Spleen (tissue), 11 donors: ENCODE data around the gene FAM131C. TPM values are rescaled to one million over a fixed set of nuclear protein-coding genes. Genes with fewer than 3 reads are reported as not detected.
"Not testable (repeated sequence)": the region's sequence is repeated elsewhere in the genome, so short reads cannot be mapped to it uniquely, and the experiment has no call there.

Source experiments
- DNase-seq: peaks from one replicate; pipeline ENCODE4 v3.0.0-alpha.2; 2020
- H3K27ac ChIP-seq, 8 donors: fragments of 200-600 bp; sonication (generic) in 7 of 8; 1 replicate in 4 of 8; 2 replicates in 4 of 8; pipeline versions ENCODE4 v1.5.0 to v1.8.0; 2016 to 2021; ENCODE audit warnings: inconsistent platforms in 4 of 8, mild to moderate bottlenecking in 4 of 8, moderate library complexity in 1 of 8
- H3K27me3 ChIP-seq, 7 donors: fragments of 200-600 bp; sonication (generic) in 6 of 7; replicated peaks in 1 of 7; 1 replicate in 4 of 7; 2 replicates in 3 of 7; pipeline versions ENCODE4 v1.5.0 to v1.8.0; 2016 to 2021; ENCODE audit warnings: inconsistent platforms in 3 of 7, mild to moderate bottlenecking in 1 of 7
- H3K36me3 ChIP-seq, 6 donors: fragments of 200-600 bp; sonication (generic) in 5 of 6; 1 replicate in 4 of 6; 2 replicates in 2 of 6; pipeline versions ENCODE4 v1.5.0 to v1.8.0; 2016 to 2021; ENCODE audit warnings: inconsistent platforms in 2 of 6
- H3K4me1 ChIP-seq, 6 donors: fragments of 200-600 bp; sonication (generic) in 5 of 6; 1 replicate in 3 of 6; 2 replicates in 3 of 6; pipeline versions ENCODE4 v1.5.0 to v1.8.0; 2016 to 2021; ENCODE audit warnings: inconsistent platforms in 3 of 6
- H3K4me3 ChIP-seq, 8 donors: fragments of 200-600 bp; sonication (generic) in 7 of 8; 1 replicate in 4 of 8; 2 replicates in 4 of 8; pipeline versions ENCODE4 v1.5.0 to v1.8.0; 2016 to 2021; ENCODE audit warnings: inconsistent platforms in 4 of 8, mild to moderate bottlenecking in 4 of 8, moderate library complexity in 2 of 8
- H3K9me3 ChIP-seq, 8 donors: fragments of 200-600 bp; sonication (generic) in 7 of 8; 1 replicate in 4 of 8; 2 replicates in 4 of 8; pipeline versions ENCODE4 v1.5.0 to v1.8.0; 2016 to 2021; ENCODE audit warnings: inconsistent platforms in 4 of 8
- CTCF ChIP-seq, 11 experiments: fragments of 200-600 bp in 7 of 11; fragments of 450-650 bp in 4 of 11; sonication (generic) in 4 of 11; IDR thresholded peaks in 8 of 11; conservative IDR thresholded peaks in 3 of 11; 1 replicate in 7 of 11; 2 replicates in 4 of 11; pipeline versions ENCODE4 v1.4.0 to v1.8.0; 2016 to 2021; ENCODE audit warnings: antibody characterized with exemption in 11 of 11, inconsistent platforms in 4 of 11, mild to moderate bottlenecking in 1 of 11
- POLR2A ChIP-seq, 3 donors: fragments of 450-650 bp; IDR thresholded peaks; one replicate each; pipeline ENCODE4 v1.5.1; 2017; ENCODE audit warnings: antibody characterized with exemption in 3 of 3, mild to moderate bottlenecking in 1 of 3
- POLR2AphosphoS5 ChIP-seq, 3 donors: sonication (generic); formaldehyde crosslinking; IDR thresholded peaks; one replicate each; pipeline ENCODE4 v1.5.1; 2017; ENCODE audit warnings: antibody characterized with exemption in 3 of 3
- WGBS, 5 donors: extraction: QIAGEN DNeasy Blood & Tissue Kit in 3 of 5; methylation state at CpG; one replicate each; pipeline versions ENCODE4 v1.1.5 to v1.1.7; 2013 to 2018; 5-methylcytosine and 5-hydroxymethylcytosine counted together
- intact Hi-C: fragments of 100-400 bp; cut with DNase I; formaldehyde crosslinking; loops from one replicate; pipeline ENCODE4 v1.15.0; 2023; ENCODE audit warnings: low total_unique reads
- polyA plus RNA-seq, 3 donors: library from polyadenylated mRNA; stranded (reverse); fragments of 200-250 nt; gene quantifications; one replicate each; pipeline ENCODE4 v1.2.1, GENCODE V29; 2013
- total RNA-seq, 7 donors: library from RNA; depleted of rRNA in 3 of 7; stranded (reverse); fragments of >200 nt in 3 of 7; fragmentation: NEBNext Ultra II Directional in 4 of 7; extraction: Animal tissue kit (Norgen Biotek cat#: 25700) in 4 of 7; gene quantifications; one replicate each; pipeline versions ENCODE4 v1.1.0 to v1.2.1, GENCODE V29; 2016 to 2021
- donor health status: healthy with polysubstance abuse.
- donor health status: DM: no; HTN: no; CAD: no; lungs with moderate emphysema.
- donor health status: DM: no; HTN: no; CAD: no.
- donor health status: Bipolar disorder and iron deficiency.
- donor health status: healthy.
- donor health status: DM: no; HTN: no; CAD: no.
- donor health status: DM: yes; HTN: yes; CAD: no.

Gene FAM131C
- total and polyA plus RNA-seq, 10 donors = 0.11 to 0.47 TPM; not detected in 8

- Histone ChIP-seq H3K27ac (no peak overlapping the region), H3K9me3 (no peaks in the 10 kb centered on the region), H3K36me3 (no peaks in the 10 kb centered on the region), H3K4me1 (peaks cover 0 to 3% (median 0%) of the 10 kb centered on the region in 6 donors), H3K4me3 (no peak overlapping the region), H3K27me3 (peaks cover 0 to 4% (median 0%) of the 10 kb centered on the region in 7 donors)
- TF ChIP-seq POLR2A (IDR thresholded peaks at IDR 0.05) (no peak), CTCF (IDR thresholded peaks at IDR 0.05 in 8 of 11, conservative IDR thresholded peaks at IDR 0.05 in 3 of 11) (no peak), POLR2AphosphoS5 (IDR thresholded peaks at IDR 0.05) (no peak)
- 75 to 90% (median 88%) methylated on average over 5 to 9 of the region's 9 CpGs for WGBS, 5 donors
- intact Hi-C loops = no loop called here
- DNase-seq = no peak
Measured at GRCh38 chr1:16042096-16042495, 31.4 kb downstream of the FAM131C start.

- TF ChIP-seq POLR2AphosphoS5 (IDR thresholded peaks at IDR 0.05) (no peak), POLR2A (IDR thresholded peaks at IDR 0.05) (no peak), CTCF (IDR thresholded peaks at IDR 0.05 in 8 of 11, conservative IDR thresholded peaks at IDR 0.05 in 3 of 11) (no peak)
- DNase-seq = no peak
- Histone ChIP-seq H3K9me3 (no peaks in the 10 kb centered on the region), H3K4me1 (peaks cover 0 to 3% (median 0%) of the 10 kb centered on the region in 6 donors), H3K27ac (no peak overlapping the region), H3K27me3 (peaks cover 0 to 4% (median 0%) of the 10 kb centered on the region in 7 donors), H3K4me3 (no peak overlapping the region), H3K36me3 (no peaks in the 10 kb centered on the region)
- 48 to 93% (median 65%) methylated on average over 8 of the region's 8 CpGs for WGBS, 5 donors
- intact Hi-C loops = no loop called here
Measured at GRCh38 chr1:16041200-16041599, 32.3 kb downstream of the FAM131C start.

- WGBS, 5 donors = 59 to 86% (median 82%) methylated on average over 4 to 8 of the region's 8 CpGs
- H3K9me3 ChIP-seq, H3K27ac ChIP-seq, H3K36me3 ChIP-seq, H3K27me3 ChIP-seq, H3K4me1 ChIP-seq, DNase-seq, H3K4me3 ChIP-seq, intact Hi-C loops: not testable (repeated sequence)
Measured at GRCh38 chr1:16039871-16040270, 33.6 kb downstream of the FAM131C start.

GRCh38 chr1:16038620-16038912, 34.9 kb downstream of the FAM131C start:
- Histone ChIP-seq H3K27me3 (peaks cover 0 to 4% (median 0%) of the 10 kb centered on the region in 7 donors), H3K9me3 (no peaks in the 10 kb centered on the region), H3K4me1 (no peaks in the 10 kb centered on the region), H3K27ac (no peak overlapping the region), H3K36me3 (no peaks in the 10 kb centered on the region), H3K4me3 (no peak overlapping the region)
- no peak for TF ChIP-seq POLR2A (IDR thresholded peaks at IDR 0.05)
- no peak for TF ChIP-seq POLR2AphosphoS5 (IDR thresholded peaks at IDR 0.05)
- no peak for TF ChIP-seq CTCF (IDR thresholded peaks at IDR 0.05 in 8 of 11, conservative IDR thresholded peaks at IDR 0.05 in 3 of 11)
- intact Hi-C loops = no loop called here
- WGBS, 5 donors = 67 to 88% (median 80%) methylated on average over 1 to 4 of the region's 4 CpGs
- no peak for DNase-seq

- H3K27ac ChIP-seq, H3K4me1 ChIP-seq, DNase-seq, H3K9me3 ChIP-seq, H3K4me3 ChIP-seq, intact Hi-C loops, H3K36me3 ChIP-seq, H3K27me3 ChIP-seq: not testable (repeated sequence)
- WGBS, 5 donors = 81 to 93% (median 88%) methylated on average over 6 to 11 of the region's 11 CpGs
Measured at GRCh38 chr1:16036461-16036860, 37.0 kb downstream of the FAM131C start.
